NCI-H2171 treated with DMSO at 0.1 percent for 48 hours (cell line): Measurements from ENCODE around the gene SOHLH1.
A peak's percentile ranks its signal among the peaks of the same experiment; 100 is the strongest.

ENCODE experiments used
- DNase-seq: peaks from one replicate; lab custom pipeline; 2025; lab: John Stamatoyannopoulos, UW

The SOHLH1 gene, protein sequence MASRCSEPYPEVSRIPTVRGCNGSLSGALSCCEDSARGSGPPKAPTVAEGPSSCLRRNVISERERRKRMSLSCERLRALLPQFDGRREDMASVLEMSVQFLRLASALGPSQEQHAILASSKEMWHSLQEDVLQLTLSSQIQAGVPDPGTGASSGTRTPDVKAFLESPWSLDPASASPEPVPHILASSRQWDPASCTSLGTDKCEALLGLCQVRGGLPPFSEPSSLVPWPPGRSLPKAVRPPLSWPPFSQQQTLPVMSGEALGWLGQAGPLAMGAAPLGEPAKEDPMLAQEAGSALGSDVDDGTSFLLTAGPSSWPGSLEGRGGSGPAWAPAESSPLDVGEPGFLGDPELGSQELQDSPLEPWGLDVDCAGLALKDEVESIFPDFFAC

DNA sequence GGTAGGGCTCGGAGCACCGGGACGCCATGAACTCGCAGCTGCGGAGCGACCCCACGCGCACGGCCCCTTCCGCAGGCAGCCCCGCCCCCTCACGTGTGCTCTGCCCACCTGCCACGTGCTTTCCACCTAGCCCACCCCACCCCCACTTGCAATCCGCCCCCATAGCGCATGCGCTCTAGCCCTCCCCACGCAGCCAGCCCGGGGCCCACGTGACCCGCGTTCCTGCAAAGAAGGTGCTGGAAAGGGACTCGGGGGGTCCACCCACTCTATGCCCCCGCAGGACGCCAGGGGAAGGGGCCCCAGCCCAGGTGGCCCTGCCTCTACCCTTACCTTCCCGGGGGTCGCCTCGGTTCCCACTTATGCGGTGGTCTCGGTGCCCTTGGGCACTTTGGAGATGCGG, at the start of gene SOHLH1:
SOHLH1 (minus strand) TSS at position 42 of the 400 bp plus-strand sequence; CDS start at position 28, 14 bp downstream.
- DNase-seq: no peak

- DNase-seq: no peak
Measured at GRCh38 chr9:135748676-135749075, 49.4 kb upstream of the SOHLH1 start.

DNA sequence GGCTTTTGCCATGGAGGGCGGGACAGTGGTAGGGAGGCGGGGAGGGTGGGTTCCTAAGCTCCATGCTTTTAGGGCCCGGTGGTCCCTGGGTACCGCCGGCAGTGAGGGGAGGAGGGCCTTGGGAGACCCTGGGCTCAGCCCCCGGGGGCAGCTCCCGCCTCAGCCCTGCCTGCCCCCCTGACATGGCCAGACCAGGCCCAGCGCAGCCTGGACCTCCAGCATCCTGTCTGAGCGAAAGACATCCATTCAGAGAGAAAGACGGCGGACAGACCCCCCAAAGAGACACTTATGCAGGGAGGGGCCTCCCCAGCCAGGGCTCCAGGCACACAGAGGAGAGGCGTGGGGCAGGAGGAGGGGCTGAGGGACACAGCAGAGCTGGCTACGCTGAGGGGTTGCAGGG, 48.0 kb upstream of the SOHLH1 start:
- no peak for DNase-seq

DNA sequence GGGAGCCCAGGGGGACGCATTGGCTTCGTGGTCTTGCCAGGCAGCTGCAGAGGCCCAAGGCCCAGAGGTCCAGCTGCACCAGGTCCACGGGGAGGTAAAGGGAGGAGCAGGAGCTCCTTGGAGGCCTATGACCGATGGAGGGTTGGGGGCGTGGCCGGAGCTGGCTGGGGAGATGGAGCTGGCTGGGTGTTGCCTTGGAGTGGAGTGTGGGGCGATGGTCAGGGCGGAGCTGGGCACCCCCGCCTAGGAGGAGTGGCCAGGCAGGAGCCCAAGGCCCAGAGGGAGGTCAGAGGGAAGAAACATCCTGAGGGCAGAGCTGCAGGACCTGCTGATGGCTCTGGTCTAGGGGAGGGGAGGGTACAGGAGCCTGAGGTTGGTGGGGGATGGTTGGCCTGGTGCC, 47.3 kb upstream of the SOHLH1 start:
- no peak for DNase-seq

DNA sequence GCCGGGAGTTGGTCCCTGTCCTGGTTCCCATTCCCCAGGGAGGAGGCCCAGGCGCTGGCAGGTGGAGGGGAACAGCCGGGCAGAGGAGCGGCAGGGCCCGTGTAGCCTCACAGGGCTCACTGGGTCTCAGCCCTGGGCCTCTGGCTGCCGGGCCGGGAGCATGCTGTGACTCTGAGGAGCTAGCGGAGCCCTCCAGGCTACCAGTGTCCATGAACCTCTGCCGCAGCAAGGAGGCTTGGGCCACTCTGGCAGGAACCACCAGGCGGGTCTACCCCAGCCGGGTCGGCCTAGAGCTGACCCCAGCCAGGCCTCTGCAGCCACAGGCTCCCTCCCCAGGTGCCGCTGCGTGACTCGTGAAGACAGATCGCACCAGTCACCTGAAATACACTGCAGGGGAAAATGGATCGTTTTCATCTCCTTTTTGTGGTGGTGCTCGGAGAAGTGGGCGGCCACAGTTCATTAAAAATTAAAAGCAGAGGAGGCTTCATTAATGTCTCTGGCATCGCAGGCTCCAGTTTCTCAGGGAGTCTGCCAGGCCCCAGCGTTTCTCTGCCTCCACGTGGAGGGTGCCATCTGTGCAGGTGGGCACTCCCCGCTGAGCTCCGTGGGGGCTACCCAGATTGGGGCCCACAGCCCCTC, 46.5 kb upstream of the SOHLH1 start:
- no peak for DNase-seq

- DNase-seq: no peak
Measured at GRCh38 chr9:135745189-135745588, 45.9 kb upstream of the SOHLH1 start.

- no peak for DNase-seq
Measured at GRCh38 chr9:135744333-135745070, 45.2 kb upstream of the SOHLH1 start.

DNA sequence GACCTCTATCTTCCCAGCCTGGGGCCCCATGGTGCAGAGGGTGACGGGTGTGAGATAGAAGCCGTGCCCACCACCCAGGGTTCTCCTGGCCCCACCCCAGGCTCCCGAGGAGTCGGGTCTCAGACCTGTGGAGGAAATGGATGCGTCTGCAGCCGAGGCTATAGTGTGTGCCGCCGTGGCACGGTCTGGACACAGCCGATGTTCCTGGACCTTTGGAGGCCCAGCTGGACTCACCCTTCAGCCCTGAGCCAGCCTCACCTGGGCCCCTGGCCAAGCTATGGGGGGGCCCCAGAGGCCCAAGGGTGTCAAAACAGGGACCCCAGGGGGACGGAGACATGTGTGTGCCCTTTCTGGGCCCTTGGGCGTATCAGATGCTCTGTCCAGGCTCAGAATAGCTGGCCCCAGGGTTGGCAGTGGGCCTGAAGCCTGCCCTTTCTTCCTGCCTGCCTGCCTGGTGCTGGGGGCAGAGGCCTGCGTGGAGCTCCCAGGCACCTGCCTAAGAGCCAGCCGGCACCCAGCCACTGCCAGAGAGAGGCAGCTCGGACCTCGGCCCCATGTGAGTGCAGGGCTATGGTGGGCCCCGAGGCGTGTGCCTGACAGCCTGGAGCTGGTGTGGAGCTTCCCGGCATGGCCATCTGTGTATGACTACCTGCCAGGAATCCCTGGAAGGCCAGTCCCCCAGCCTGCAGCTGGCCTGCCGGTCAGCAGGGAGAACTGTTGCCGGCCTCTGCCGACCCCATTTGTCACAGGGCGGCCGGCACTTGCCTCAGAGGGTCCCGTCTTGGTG, 44.5 kb upstream of the SOHLH1 start:
- no peak for DNase-seq

DNA sequence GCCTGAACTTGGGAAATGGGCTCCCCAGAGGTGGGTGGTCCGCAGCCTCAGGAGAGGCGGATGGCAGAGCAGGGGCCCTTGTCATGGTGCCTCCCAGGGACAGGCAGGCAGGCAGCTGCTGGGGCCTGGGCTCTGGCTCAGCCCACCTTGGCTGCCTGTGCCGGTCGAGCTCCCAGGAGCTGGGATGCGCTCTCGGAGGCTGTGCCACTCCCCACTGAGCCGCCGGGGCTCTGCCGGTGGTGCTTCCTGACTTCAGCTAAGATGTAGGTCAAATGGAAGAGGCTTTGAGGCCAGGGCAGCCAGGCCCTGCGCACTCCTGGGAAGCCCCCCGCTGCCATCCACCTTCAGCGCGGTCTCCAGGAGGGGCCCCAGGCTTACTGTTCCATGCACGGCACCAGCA, 43.7 kb upstream of the SOHLH1 start:
- no peak for DNase-seq

DNA sequence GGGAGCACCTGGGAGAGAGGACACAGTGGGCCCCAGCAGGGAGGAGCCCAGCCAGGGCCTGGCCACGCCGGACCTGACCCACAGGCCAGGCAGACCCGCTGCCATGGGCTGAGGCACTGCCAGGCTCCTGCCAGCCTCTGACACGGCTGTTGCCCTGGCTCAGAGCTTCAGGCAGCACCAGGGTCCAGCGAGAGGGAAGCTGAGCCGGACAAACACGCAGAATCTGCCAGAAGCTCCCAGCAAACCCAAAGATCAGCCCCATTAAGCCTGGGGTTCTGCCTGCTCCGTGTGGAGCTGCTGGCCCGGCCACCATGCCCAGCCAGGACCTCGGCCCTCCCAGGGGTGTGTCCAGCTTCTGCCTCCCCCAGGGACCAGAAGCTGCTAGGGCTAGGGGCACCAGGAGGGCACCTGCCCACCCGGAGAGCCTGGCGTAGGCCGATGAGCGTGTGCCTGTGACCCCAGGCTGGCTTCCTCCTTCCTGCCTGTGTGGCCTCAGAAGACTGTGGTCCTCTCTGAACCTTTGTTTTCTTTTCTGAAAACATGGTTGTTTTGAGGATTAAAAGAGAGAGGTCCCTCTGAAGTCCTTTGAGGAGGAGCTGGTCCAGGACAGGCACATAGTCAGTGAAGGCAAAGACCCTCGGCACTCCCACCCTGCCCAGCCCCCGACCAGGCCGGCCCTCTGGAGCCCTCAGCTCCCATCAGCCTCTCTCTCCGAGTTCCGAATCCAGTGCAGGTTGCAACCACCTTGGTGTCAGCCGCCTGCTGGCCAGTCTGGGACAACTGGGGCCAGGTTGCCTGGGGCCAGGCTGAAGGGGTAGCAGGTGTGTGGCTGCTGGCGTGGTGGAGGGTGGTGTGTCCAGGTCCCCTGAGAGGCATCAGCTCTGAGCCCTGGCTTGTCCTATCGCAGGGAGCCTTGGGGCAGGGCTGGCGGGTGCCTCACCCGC, 42.3 kb upstream of the SOHLH1 start:
- no peak for DNase-seq

DNA sequence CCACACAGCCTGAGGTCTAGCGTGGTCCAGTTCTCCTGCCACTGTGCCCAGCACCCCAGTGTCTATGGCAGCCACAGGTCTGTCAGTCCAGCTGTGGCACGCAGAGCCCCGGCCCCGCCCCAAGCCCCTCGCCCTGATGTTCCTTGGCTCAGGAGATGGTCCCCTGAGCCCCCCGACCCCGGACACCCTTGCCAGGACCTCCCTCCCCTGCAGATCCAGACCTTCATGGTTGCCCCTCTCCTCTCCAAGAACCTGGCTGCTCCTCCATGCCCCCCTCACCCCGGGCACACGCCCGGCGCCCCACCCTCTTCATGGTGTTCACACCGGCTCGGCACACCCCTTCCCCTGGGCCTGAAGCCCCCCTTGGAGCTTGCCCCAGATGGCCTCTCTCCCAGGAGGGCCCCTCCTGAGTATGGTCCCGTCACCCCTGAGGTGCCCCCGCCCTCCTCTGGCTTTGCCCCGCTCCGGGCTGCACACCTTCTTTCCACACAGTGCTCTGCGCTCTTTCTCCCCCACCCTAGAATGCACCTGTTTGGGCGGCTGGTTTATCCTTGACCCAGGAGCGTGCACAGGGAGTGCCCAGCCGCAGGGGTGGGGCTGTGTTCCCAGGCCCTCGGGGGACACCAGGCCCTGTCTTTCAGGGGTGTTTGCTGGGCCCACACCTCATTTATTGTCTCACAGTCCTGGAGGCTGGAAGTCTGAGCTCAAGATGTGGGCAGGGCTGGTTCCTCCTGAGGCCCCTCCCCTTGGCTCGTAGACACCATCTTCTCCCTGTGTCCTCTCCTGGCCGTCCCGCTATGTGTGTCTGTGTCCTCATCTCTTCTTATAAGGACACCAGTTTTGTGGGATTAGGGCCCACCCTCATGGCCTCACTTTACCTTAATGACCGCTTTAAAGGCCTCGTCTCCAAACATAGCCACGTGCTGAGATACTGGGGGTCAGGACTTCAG, 40.3 kb upstream of the SOHLH1 start:
- no peak for DNase-seq

- DNase-seq: no peak
Measured at GRCh38 chr9:135737840-135738521, 38.7 kb upstream of the SOHLH1 start.

DNA sequence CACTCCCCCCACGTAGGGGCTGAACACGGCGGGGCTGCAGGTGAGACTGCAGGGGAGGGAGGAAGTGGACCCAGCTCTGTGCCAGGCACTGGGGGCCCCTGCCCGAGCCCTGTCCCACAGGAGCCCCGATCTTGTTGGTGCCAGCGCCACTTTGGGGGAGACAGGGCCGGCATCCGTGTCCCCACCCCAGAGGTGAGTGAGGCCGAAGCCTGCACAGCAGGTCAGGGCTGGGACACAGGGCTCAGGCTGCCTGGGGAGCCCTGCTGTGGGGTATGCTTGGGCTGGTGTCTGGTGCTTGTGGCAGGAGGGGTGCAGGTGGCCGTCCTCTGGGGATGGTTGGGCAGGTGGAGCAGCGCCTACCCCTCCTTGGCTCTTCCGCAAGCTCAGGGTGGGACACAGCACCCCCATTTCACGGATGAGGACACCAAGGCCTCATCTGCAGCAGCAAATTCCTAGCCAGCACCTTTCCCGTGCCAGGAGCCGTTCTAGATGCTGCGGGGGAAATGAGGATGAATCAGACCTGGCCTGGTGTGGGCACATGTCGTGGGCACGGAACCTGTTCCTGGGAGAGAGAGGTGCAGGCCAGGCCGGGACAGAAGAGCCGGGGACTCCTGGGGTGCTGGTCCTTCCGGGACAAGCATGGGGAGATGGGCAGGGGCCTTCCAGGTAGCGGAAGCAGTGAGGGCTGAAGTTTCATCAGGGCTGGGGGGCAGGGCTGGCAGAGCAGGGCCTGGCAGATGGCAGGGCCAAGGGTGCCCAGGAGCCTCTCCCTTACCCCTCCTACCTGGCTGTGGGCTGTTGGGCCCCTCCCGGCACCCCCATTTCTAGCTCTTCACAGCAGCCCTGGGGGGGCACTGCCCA, 37.9 kb upstream of the SOHLH1 start:
- no peak for DNase-seq

DNA sequence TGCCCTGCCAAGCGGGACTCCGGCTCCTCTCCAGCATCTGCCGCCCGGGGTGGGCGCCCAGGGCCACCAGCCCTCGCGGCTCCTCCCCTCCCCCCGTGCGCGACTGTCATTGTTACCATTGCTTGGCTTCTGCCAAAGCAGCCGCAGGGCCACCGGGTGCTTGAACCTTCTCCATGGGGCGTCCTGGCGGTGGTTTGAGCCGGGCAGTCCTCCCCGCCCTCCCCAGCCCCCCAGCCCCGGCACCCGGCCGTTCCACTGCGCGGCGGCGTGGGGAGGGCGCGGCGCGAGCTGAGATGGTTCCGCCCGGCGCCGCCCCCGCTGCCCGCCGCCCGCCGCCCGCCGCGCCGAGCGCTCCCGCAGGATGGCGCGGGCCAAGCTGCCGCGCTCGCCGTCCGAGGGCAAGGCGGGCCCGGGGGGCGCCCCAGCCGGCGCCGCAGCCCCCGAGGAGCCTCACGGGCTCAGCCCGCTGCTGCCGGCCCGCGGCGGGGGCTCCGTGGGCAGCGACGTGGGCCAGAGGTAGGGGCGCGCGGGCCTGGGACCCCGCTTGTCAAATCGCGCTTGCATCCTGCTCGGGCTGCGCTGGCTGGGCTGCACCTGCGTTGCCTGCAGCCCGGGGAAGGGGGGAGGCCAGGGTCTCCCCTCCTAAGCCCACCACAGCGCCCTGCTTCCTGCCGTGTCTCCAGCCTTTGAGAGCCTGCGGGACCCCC, 37.1 kb upstream of the SOHLH1 start:
- peak; percentile 30 for DNase-seq

- no peak for DNase-seq
Measured at GRCh38 chr9:135734616-135735144, 35.4 kb upstream of the SOHLH1 start.

- no peak for DNase-seq
Measured at GRCh38 chr9:135732569-135733257, 33.4 kb upstream of the SOHLH1 start.

- no peak for DNase-seq
Measured at GRCh38 chr9:135731454-135731853, 32.2 kb upstream of the SOHLH1 start.
